ENCODE data around the gene ARHGEF1. TPM values are rescaled to one million over a fixed set of nuclear protein-coding genes. Genes with fewer than 3 reads are reported as not detected.

The ARHGEF1 gene
- total RNA-seq, 1 experiment from 2014 or later, result 69.5 TPM

DNA sequence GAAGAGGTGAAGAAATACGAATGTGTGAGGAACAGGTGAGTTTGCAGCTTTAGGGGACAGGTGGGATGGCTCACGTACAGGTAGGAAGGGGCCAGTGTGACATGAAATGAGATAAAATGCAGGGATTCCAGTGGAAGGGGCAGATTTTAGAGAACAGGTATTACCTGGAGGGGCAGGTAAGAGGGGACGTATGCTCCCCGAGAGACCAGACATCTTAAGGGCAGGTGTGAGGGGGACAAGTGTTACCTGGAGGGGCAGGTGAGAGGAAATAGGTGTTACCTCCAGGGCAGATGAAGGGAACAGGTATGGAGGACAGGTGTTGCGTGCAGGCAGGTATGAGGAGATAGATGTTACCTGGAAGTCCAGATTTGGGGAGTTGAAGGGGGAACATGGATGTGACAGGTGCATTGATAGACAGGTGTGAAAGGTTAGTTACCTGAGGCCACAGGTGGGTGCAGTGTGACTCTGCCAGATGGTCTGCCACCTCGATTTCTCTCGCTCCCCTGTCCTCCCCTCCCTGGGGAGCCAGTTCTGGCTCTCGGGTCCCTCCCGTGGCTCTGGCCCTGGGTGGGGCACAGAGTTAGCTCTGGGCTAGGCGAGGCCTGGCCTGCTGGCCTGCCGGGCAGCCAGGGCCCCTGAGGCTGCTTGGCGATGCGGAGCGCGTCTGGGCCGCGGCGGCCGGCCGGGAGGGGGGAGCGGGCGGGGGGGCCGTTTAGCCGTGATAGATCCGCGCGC is 43.2 kb downstream of the ARHGEF1 start:
- Histone ChIP-seq H3K27me3 (ENCODE audit: control insufficient read depth, insufficient read depth, low read length) (peaks cover 3% of the 10 kb centered on the region; the same call in 1 of the 2 replicates), H3K4me3 (ENCODE audit: low read depth in 2 of 2, low read length in 2 of 2) (no peak overlapping the region), H3K36me3 (ENCODE audit: control insufficient read depth, insufficient read depth, low read length) (no peaks in the 10 kb centered on the region), H3K4me1 (ENCODE audit: control insufficient read depth, insufficient read depth, low read length) (no peaks in the 10 kb centered on the region; the same call in 1 of the 2 replicates), H3K9me3 (ENCODE audit: control insufficient read depth, insufficient read depth, low read depth, low read length) (no peaks in the 10 kb centered on the region), H3K27ac (ENCODE audit: low read length) (no peak overlapping the region)
- in situ Hi-C loops (cut with HindIII; ENCODE audit: low pct_unique_long_range_greater_than_20kb, low sequenced_read_pairs) (no loop called here), intact Hi-C loops (cut with micrococcal nuclease; ENCODE audit: unreplicated experiment) (no loop called here)
- ATAC-seq (no peak), DNase-seq (ENCODE audit: low read depth, low spot score) (no peak)
- BruUV-seq (replicated peaks), result no TSS peak
- POLR2A ChIA-PET, result no interaction called here
- CTCF ChIA-PET, result interaction anchor here (0.7 kb wide), 1 partner anchor 93 kb away, joined by 7 read pairs; no protein-coding TSS in a partner anchor
- TF ChIP-seq TCF7L2 (IDR thresholded peaks at IDR 0.05; ENCODE audit: low read depth, low read length), result no peak
- TF ChIP-seq CTCF (IDR thresholded peaks at IDR 0.05), result no peak
- TF ChIP-seq SIN3A (IDR thresholded peaks at IDR 0.05; ENCODE audit: borderline replicate concordance, insufficient read depth, low read depth, low read length), result no peak
- no peak for TF ChIP-seq POLR2AphosphoS5 (IDR thresholded peaks at IDR 0.05; ENCODE audit: low read depth, low read length)
- TF ChIP-seq, protein P1, sequence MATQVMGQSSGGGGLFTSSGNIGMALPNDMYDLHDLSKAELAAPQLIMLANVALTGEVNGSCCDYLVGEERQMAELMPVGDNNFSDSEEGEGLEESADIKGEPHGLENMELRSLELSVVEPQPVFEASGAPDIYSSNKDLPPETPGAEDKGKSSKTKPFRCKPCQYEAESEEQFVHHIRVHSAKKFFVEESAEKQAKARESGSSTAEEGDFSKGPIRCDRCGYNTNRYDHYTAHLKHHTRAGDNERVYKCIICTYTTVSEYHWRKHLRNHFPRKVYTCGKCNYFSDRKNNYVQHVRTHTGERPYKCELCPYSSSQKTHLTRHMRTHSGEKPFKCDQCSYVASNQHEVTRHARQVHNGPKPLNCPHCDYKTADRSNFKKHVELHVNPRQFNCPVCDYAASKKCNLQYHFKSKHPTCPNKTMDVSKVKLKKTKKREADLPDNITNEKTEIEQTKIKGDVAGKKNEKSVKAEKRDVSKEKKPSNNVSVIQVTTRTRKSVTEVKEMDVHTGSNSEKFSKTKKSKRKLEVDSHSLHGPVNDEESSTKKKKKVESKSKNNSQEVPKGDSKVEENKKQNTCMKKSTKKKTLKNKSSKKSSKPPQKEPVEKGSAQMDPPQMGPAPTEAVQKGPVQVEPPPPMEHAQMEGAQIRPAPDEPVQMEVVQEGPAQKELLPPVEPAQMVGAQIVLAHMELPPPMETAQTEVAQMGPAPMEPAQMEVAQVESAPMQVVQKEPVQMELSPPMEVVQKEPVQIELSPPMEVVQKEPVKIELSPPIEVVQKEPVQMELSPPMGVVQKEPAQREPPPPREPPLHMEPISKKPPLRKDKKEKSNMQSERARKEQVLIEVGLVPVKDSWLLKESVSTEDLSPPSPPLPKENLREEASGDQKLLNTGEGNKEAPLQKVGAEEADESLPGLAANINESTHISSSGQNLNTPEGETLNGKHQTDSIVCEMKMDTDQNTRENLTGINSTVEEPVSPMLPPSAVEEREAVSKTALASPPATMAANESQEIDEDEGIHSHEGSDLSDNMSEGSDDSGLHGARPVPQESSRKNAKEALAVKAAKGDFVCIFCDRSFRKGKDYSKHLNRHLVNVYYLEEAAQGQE (IDR thresholded peaks at IDR 0.05; ENCODE audit: insufficient read depth in 1 of 2, low read depth in 2 of 2, low read length in 1 of 2), result no peak

DNA sequence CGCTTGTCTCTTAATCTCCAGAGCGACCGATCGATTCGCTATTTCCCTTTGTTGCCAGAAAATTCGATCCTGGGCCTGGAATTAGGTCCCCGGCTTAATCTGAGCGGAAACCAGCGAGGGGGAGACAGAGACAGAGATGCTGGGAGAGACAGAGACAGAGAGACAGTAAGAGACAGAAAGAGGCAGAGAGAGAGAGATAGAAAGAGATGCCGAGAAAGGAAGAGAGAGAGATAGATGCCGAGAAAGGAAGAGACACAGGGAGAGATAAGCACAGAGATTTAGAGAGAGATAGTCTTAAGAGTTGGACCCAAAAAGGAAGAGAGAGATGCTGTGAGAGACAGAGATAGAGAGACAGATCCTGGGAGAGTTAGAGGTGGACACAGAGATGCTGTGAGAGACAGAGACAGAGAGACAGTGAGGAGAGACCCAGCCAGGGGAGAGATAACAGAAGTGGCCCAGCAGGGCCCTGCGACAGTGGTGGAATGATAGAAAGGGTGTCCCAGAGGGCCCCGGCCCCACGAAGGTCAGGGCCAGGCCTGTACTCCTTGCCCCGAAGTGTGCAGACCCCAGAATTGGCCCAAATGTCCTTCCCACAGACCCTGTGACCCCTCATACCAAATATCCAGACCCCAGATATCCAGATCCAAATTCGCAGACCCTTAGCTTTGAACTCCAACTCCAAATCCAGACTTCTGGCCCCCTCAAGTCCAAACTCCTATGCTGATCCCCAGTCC is 43.9 kb downstream of the ARHGEF1 start:
- no peak overlapping the region for H3K27ac ChIP-seq (ENCODE audit: low read length)
- in situ Hi-C loops (cut with HindIII; ENCODE audit: low pct_unique_long_range_greater_than_20kb, low sequenced_read_pairs) (no loop called here), intact Hi-C loops (cut with micrococcal nuclease; ENCODE audit: unreplicated experiment) (no loop called here)
- no peak for TF ChIP-seq TCF7L2 (IDR thresholded peaks at IDR 0.05; ENCODE audit: low read depth, low read length)
- no peak for TF ChIP-seq SIN3A (IDR thresholded peaks at IDR 0.05; ENCODE audit: borderline replicate concordance, insufficient read depth, low read depth, low read length)
- TF ChIP-seq CTCF (IDR thresholded peaks at IDR 0.05), result no peak
- TF ChIP-seq, protein P1 (IDR thresholded peaks at IDR 0.05; ENCODE audit: insufficient read depth in 1 of 2, low read depth in 2 of 2, low read length in 1 of 2), result no peak
- TF ChIP-seq POLR2AphosphoS5 (IDR thresholded peaks at IDR 0.05; ENCODE audit: low read depth, low read length), result no peak
- ATAC-seq (no peak), DNase-seq (ENCODE audit: low read depth, low spot score) (no peak)
- H3K4me1 ChIP-seq (ENCODE audit: control insufficient read depth, insufficient read depth, low read length), result no peaks in the 10 kb centered on the region; the same call in 1 of the 2 replicates
- H3K4me3 ChIP-seq (ENCODE audit: low read depth in 2 of 2, low read length in 2 of 2), result no peak overlapping the region; a peak in 1 of 4 replicates
- no TSS peak for BruUV-seq (replicated peaks)
- ChIA-PET CTCF (interaction anchor here (0.7 kb wide), 1 partner anchor 94 kb away, joined by 7 read pairs; no protein-coding TSS in a partner anchor), POLR2A (no interaction called here)
- H3K9me3 ChIP-seq (ENCODE audit: control insufficient read depth, insufficient read depth, low read depth, low read length), result no peaks in the 10 kb centered on the region
- no peaks in the 10 kb centered on the region for H3K36me3 ChIP-seq (ENCODE audit: control insufficient read depth, insufficient read depth, low read length)
- peaks cover 3% of the 10 kb centered on the region; the same call in 1 of the 2 replicates for H3K27me3 ChIP-seq (ENCODE audit: control insufficient read depth, insufficient read depth, low read length)

Measured in Panc1 (cell line).